Cardiac muscle cell (in vitro differentiated cells and primary cell): Measurements from ENCODE around the gene BOC. TPM values are rescaled to one million over a fixed set of nuclear protein-coding genes. Genes with fewer than 3 reads are reported as not detected.

Experiments used
- DNase-seq, 2 donors: peaks; one replicate each; pipeline versions ENCODE4 v3.0.0 to v3.0.0-alpha.2; 2010 to 2017; ENCODE audit warnings: low read depth in 1 of 2, low spot score in 1 of 2
- H3K27ac ChIP-seq: fragments of 200-600 bp; sonication (generic); 2 replicates; pipeline ENCODE4 v1.5.1; 2016
- H3K27me3 ChIP-seq: fragments of 200-600 bp; sonication (generic); 2 replicates; pipeline ENCODE4 v1.6.0; 2016; ENCODE audit warnings: control low read depth
- H3K36me3 ChIP-seq: fragments of 200-600 bp; sonication (generic); 2 replicates; pipeline ENCODE4 v1.5.1; 2016; ENCODE audit warnings: control low read depth
- H3K4me1 ChIP-seq: fragments of 200-600 bp; sonication (generic); 2 replicates; pipeline ENCODE4 v1.8.1; 2017; ENCODE audit warnings: low read depth, mild to moderate bottlenecking, mixed run types
- H3K4me3 ChIP-seq: fragments of 200-600 bp; sonication (generic); 2 replicates; pipeline ENCODE4 v1.5.1; 2016; ENCODE audit warnings: mild to moderate bottlenecking
- H3K9me3 ChIP-seq: fragments of 200-600 bp; sonication (generic); 2 replicates; pipeline ENCODE4 v1.5.1; 2017; ENCODE audit warnings: low read depth, mild to moderate bottlenecking, control low read depth
- CTCF ChIP-seq: IDR thresholded peaks from 2 replicates; pipeline ENCODE4 v1.5.1; 2012; ENCODE audit warnings: low read depth, mild to moderate bottlenecking, low read length
- polyA plus RNA-seq: library from polyadenylated mRNA; unstranded; fragments of >200 nt; fragmentation: Nextera tagmentation; extraction: Ambion mirVana; gene quantifications from 2 replicates; pipeline ENCODE4 v1.2.1, GENCODE V29; 2016
- total RNA-seq: library from RNA; depleted of rRNA; stranded (reverse); fragments of >200 nt; gene quantifications from 2 replicates; pipeline ENCODE4 v1.2.3, GENCODE V29; 2016

Gene BOC
- total and polyA plus RNA-seq, 2 experiments from 2014 or later = 9.5 to 14.1 TPM

- Histone ChIP-seq H3K27ac (no peak overlapping the region), H3K36me3 (no peaks in the 10 kb centered on the region), H3K27me3 (no peaks in the 10 kb centered on the region), H3K9me3 (no peaks in the 10 kb centered on the region), H3K4me3 (no peak overlapping the region), H3K4me1 (no peaks in the 10 kb centered on the region)
- TF ChIP-seq CTCF = no peak
- no peak for DNase-seq
Observed at GRCh38 chr3:113304856-113305540, 93.6 kb downstream of the BOC start.

GRCh38 chr3:113310960-113311359 lies 99.6 kb downstream of the BOC start:
- Histone ChIP-seq H3K36me3 (no peaks in the 10 kb centered on the region), H3K9me3 (no peaks in the 10 kb centered on the region), H3K27ac (no peak overlapping the region), H3K27me3 (no peaks in the 10 kb centered on the region), H3K4me3 (no peak overlapping the region), H3K4me1 (no peaks in the 10 kb centered on the region)
- TF ChIP-seq CTCF = no peak
- no peak for DNase-seq

- H3K36me3 ChIP-seq = no peaks in the 10 kb centered on the region
- H3K4me3 ChIP-seq = no peak overlapping the region
- TF ChIP-seq CTCF = no peak
- H3K4me1 ChIP-seq = no peaks in the 10 kb centered on the region
- no peaks in the 10 kb centered on the region for H3K9me3 ChIP-seq
- H3K27me3 ChIP-seq = no peaks in the 10 kb centered on the region
- DNase-seq = no peak
- no peak overlapping the region for H3K27ac ChIP-seq
Observed at GRCh38 chr3:113312416-113312815, 101.1 kb downstream of the BOC start.

GRCh38 chr3:113314923-113315322 lies 103.6 kb downstream of the BOC start:
- TF ChIP-seq CTCF = no peak
- no peaks in the 10 kb centered on the region for H3K27me3 ChIP-seq
- H3K4me1 ChIP-seq = no peaks in the 10 kb centered on the region
- no peaks in the 10 kb centered on the region for H3K36me3 ChIP-seq
- no peak for DNase-seq
- no peak overlapping the region for H3K27ac ChIP-seq
- H3K9me3 ChIP-seq = no peaks in the 10 kb centered on the region
- no peak overlapping the region for H3K4me3 ChIP-seq

GRCh38 chr3:113329757-113330156 lies 118.4 kb downstream of the BOC start:
- Histone ChIP-seq H3K9me3 (no peaks in the 10 kb centered on the region), H3K4me1 (no peaks in the 10 kb centered on the region), H3K4me3 (no peak overlapping the region), H3K36me3 (no peaks in the 10 kb centered on the region), H3K27me3 (no peaks in the 10 kb centered on the region), H3K27ac (no peak overlapping the region)
- no peak for TF ChIP-seq CTCF
- DNase-seq = peak in 1 of 2 donors; percentile 41
